GM20000 (cell line): ENCODE data around the gene POT1.

Source experiments
- DNase-seq: peaks from one replicate; pipeline ENCODE4 v3.0.0; 2012; ENCODE audit warnings: low spot score
- TF ChIP-seq, protein P1 (sequence below): IDR thresholded peaks from 2 replicates; pipeline ENCODE4 v1.5.1; 2012; ENCODE audit warnings: mild to moderate bottlenecking, control low read depth; ENCODE audit errors: extremely low read depth, missing control alignments

Gene POT1

GRCh38 chr7:124909808-124910207 lies 19.8 kb downstream of the POT1 start:
- TF ChIP-seq, protein P1, sequence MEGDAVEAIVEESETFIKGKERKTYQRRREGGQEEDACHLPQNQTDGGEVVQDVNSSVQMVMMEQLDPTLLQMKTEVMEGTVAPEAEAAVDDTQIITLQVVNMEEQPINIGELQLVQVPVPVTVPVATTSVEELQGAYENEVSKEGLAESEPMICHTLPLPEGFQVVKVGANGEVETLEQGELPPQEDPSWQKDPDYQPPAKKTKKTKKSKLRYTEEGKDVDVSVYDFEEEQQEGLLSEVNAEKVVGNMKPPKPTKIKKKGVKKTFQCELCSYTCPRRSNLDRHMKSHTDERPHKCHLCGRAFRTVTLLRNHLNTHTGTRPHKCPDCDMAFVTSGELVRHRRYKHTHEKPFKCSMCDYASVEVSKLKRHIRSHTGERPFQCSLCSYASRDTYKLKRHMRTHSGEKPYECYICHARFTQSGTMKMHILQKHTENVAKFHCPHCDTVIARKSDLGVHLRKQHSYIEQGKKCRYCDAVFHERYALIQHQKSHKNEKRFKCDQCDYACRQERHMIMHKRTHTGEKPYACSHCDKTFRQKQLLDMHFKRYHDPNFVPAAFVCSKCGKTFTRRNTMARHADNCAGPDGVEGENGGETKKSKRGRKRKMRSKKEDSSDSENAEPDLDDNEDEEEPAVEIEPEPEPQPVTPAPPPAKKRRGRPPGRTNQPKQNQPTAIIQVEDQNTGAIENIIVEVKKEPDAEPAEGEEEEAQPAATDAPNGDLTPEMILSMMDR, result no peak
- DNase-seq, result no peak

- DNase-seq, result no peak
These were observed 21.4 kb downstream of the POT1 start for GRCh38 chr7:124908259-124908658.

GRCh38 chr7:124907490-124907889 lies 22.1 kb downstream of the POT1 start:
- TF ChIP-seq, protein P1, result no peak
- DNase-seq, result no peak

More at GRCh38 chr7:124908259-124908658, 21.4 kb downstream of the POT1 start:
- TF ChIP-seq, protein P1, result no peak

GRCh38 chr7:124898531-124898930 lies 31.1 kb downstream of the POT1 start:
- TF ChIP-seq, protein P1, result no peak
- DNase-seq, result no peak

- TF ChIP-seq, protein P1, result no peak
- no peak for DNase-seq
These were observed 33.6 kb downstream of the POT1 start for GRCh38 chr7:124896001-124896400.

GRCh38 chr7:124893140-124893827 lies 36.3 kb downstream of the POT1 start:
- peak; percentile 4 for DNase-seq

GRCh38 chr7:124887247-124887646 lies 42.4 kb downstream of the POT1 start:
- TF ChIP-seq, protein P1, result no peak
- DNase-seq, result no peak

More at GRCh38 chr7:124893140-124893827, 36.3 kb downstream of the POT1 start:
- TF ChIP-seq, protein P1, result no peak
